HL-60 (cell line): Measurements from ENCODE around the gene BTBD9.

Experiments
- DNase-seq, 2 experiments: peaks; one replicate each; pipeline ENCODE4 v3.0.0-alpha.2; 2010 to 2020; ENCODE audit warnings: low read depth in 1 of 2, low spot score in 1 of 2
- H3K27ac ChIP-seq: fragments of 250-450 bp; sonication (Bioruptor Pico); replicated peaks from 2 replicates; pipeline ENCODE4 v1.5.1; 2020; ENCODE audit warnings: mild to moderate bottlenecking, moderate library complexity
- H3K27me3 ChIP-seq: fragments of 250-450 bp; sonication (Bioruptor Pico); 2 replicates; pipeline ENCODE4 v1.5.1; 2021; ENCODE audit warnings: mild to moderate bottlenecking, moderate library complexity; ENCODE audit not compliant: insufficient read depth, poor library complexity, severe bottlenecking
- H3K4me3 ChIP-seq: replicated peaks from 2 replicates; pipeline ENCODE4 v1.5.1; 2011; ENCODE audit warnings: mild to moderate bottlenecking, control low read depth, low read length; ENCODE audit not compliant: insufficient read depth
- CTCF ChIP-seq: IDR thresholded peaks from one replicate; pipeline ENCODE4 v1.5.1; 2011; ENCODE audit warnings: low read length, control low read depth, inconsistent platforms; ENCODE audit not compliant: insufficient read depth
- GABPA ChIP-seq: IDR thresholded peaks from 2 replicates; pipeline ENCODE4 v1.6.1; 2012; ENCODE audit warnings: low read depth
- POLR2AphosphoS5 ChIP-seq: IDR thresholded peaks from 2 replicates; pipeline ENCODE4 v1.6.1; 2012; ENCODE audit warnings: low read depth
- REST ChIP-seq: IDR thresholded peaks from 2 replicates; pipeline ENCODE4 v1.6.1; 2012; ENCODE audit warnings: low read depth; ENCODE audit not compliant: insufficient replicate concordance
- SPI1 ChIP-seq: IDR thresholded peaks from 2 replicates; pipeline ENCODE4 v1.6.1; 2012; ENCODE audit warnings: low read depth, mild to moderate bottlenecking, borderline replicate concordance

BTBD9 gene

GRCh38 chr6:38570750-38571149 lies 69.0 kb downstream of the BTBD9 start:
- H3K27ac ChIP-seq: no peak overlapping the region
- TF ChIP-seq POLR2AphosphoS5 (no peak), GABPA (no peak), CTCF (no peak), REST (no peak), SPI1 (no peak)
- DNase-seq: no peak

GRCh38 chr6:38567436-38567835 lies 72.3 kb downstream of the BTBD9 start:
- no peak for DNase-seq
- Histone ChIP-seq H3K27me3 (no peaks in the 10 kb centered on the region), H3K4me3 (no peak overlapping the region), H3K27ac (no peak overlapping the region)
- TF ChIP-seq SPI1: no peak
- no peak for TF ChIP-seq GABPA
- TF ChIP-seq CTCF: no peak
- TF ChIP-seq POLR2AphosphoS5: no peak
- no peak for TF ChIP-seq REST

More at GRCh38 chr6:38570750-38571149, 69.0 kb downstream of the BTBD9 start:
- Histone ChIP-seq H3K27me3 (no peaks in the 10 kb centered on the region), H3K4me3 (no peak overlapping the region)

- Histone ChIP-seq H3K27ac (no peak overlapping the region), H3K4me3 (no peak overlapping the region), H3K27me3 (no peaks in the 10 kb centered on the region)
- DNase-seq: no peak
- TF ChIP-seq SPI1 (no peak), GABPA (no peak), POLR2AphosphoS5 (no peak)
These were observed 73.3 kb downstream of the BTBD9 start for GRCh38 chr6:38566295-38567030.

- H3K4me3 ChIP-seq: no peak overlapping the region
- no peak for DNase-seq
- H3K27ac ChIP-seq: no peak overlapping the region
- no peak for TF ChIP-seq CTCF
- TF ChIP-seq SPI1: peak; percentile 47; the same call in 1 of the 2 replicates
- TF ChIP-seq POLR2AphosphoS5: no peak
- no peak for TF ChIP-seq GABPA
- TF ChIP-seq REST: no peak
- no peaks in the 10 kb centered on the region for H3K27me3 ChIP-seq
These were observed 75.4 kb downstream of the BTBD9 start for GRCh38 chr6:38564301-38564700.
